HG03095 (cell line): Measurements from ENCODE around the gene IL11.

Experiments
- ATAC-seq: cut with Tn5 transposase; IDR thresholded peaks from one replicate; pipeline ENCODE4 v1.9.1; 2021; ENCODE audit warnings: moderate library complexity; ENCODE audit not compliant: unreplicated experiment

IL11 gene

DNA sequence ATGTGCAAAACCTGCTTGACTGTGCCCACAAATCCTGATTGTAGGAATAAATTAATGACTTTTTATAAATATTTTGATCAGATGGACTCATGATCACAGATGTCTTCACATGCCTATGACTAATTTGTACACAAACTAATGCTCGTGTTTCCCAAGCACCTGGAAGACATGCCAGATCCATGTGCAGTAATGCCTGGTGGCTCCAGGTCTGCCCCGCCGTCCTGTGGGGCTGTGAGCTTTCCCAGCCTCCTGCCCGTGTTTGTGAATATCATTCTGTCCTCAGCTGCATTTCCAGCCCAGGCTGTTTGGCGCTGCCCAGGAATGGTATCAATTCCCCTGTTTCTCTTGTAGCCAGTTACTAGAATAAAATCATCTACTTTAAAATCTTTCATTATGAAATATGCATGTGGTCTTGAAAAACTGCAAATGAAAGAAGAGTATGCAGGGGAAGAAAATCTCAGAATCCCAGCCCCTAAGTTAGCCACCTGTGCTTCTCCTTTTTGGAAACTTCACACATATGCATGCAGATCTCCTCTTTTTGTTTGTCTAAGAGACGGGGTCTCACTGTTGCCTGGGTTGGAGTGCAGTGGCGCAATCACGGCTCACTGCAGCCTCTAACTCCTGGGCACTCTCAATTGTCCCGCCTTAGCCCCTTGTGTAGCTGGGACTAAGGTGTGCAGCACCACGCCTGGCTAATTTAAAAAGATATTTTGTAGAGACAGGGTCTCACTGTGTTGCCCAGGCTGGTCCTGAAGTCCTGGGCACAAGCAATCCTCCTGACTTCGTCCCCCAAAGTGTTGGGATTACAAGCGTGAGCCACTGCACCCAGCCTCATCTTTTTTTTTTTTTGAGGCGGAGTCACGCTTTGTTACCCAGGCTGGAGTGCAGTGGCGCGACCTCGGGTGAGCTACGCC, 21.7 kb upstream of the IL11 start:
- no peak for ATAC-seq

- ATAC-seq: no peak
Measured at GRCh38 chr19:55391191-55391670, 21.0 kb upstream of the IL11 start.

GRCh38 chr19:55390461-55390880, 20.2 kb upstream of the IL11 start:
- ATAC-seq: no peak

- no peak for ATAC-seq
Measured at GRCh38 chr19:55389386-55390317, 19.4 kb upstream of the IL11 start.

GRCh38 chr19:55387736-55388497, 17.7 kb upstream of the IL11 start:
- no peak for ATAC-seq

GRCh38 chr19:55386493-55386971, 16.3 kb upstream of the IL11 start:
- no peak for ATAC-seq

- peak; percentile 53 for ATAC-seq
Measured at GRCh38 chr19:55385724-55386492, 15.6 kb upstream of the IL11 start, which contains the start of gene RPL28. RPL28 (plus strand) TSS chr19:55385932; CDS start chr19:55386358, 426 bp downstream.

GRCh38 chr19:55384920-55385723, 14.9 kb upstream of the IL11 start:
- ATAC-seq: peak; percentile 39

- ATAC-seq: no peak
Measured at GRCh38 chr19:55384131-55384919, 14.1 kb upstream of the IL11 start, which contains the start of gene TMEM238. TMEM238 (minus strand) TSS chr19:55384292; CDS start chr19:55384259, 33 bp downstream.

- ATAC-seq: no peak
Measured at GRCh38 chr19:55383279-55384130, 13.2 kb upstream of the IL11 start.

GRCh38 chr19:55382522-55383054, 12.3 kb upstream of the IL11 start:
- ATAC-seq: no peak

DNA sequence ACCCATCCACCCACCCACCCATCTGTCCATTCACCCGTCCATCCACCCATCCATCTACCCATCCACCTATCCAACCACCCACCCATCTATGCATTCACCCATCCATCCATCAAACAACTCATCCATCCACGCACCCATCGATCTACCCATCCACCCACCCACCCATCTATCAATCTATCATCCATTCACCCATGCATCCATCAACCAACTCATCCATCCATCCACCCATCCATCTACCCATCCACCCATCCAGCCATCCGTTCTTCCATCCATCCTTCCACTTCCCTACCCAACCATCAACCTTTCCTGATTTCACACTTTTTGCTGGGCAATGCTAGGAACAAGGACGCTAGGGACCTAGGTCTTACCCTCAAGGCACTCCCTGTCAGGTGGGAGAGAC, 11.8 kb upstream of the IL11 start:
- ATAC-seq: no peak

- ATAC-seq: no peak
Measured at GRCh38 chr19:55379174-55379573, 8.9 kb upstream of the IL11 start.

GRCh38 chr19:55377356-55378131, 7.3 kb upstream of the IL11 start:
- ATAC-seq: no peak

DNA sequence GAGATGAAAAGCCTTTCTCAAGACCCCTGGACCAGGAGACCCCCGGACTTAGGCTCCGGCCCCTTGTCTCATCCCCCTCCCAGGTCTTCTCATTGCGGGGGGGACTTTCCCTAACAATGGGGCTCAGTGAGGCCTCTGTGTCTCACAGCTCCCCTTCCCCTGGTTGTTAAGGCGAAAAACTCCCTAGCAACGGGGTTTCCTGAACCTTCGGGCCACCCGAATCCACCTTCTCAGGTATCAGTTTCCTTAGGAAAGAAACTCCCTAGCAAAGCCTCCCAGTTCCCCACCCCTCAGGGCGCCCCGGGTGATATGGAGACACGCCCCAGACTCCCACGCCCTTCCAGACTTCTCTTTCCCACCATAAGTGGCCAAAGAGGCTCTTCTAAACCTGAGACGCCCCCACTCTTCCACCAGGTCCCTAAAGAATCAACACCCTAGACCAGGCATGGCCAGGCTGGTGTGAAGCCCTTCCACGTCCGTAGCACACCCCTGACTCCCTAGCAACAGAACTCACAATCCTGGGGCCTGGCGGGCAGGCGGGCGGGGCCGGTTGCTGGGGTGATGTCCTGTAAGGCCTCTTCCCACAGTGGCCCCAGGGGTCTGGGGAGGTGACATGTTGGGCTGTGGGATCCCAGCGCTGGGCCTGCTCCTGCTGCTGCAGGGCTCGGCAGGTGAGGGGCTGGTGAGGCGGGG, 6.1 kb upstream of the IL11 start, which contains the start of gene TMEM190:
TMEM190 (plus strand) TSS at position 586 of the 693 bp plus-strand sequence; CDS start at position 614, 28 bp downstream.
- ATAC-seq: no peak
